ENCODE data around the gene PRKCB.

- no peak for TF ChIP-seq EZH2 (IDR thresholded peaks at IDR 0.05)
- no peak for TF ChIP-seq CTCF (IDR thresholded peaks at IDR 0.05 in 2 of 3, conservative IDR thresholded peaks at IDR 0.05 in 1 of 3; ENCODE audit: borderline replicate concordance in 1 of 3, insufficient read depth in 1 of 3, low read depth in 2 of 3, low read length in 2 of 3)
- no peak for TF ChIP-seq CBX3 (IDR thresholded peaks at IDR 0.05; ENCODE audit: low read depth)
Observed at GRCh38 chr16:23821467-23821866, 14.3 kb upstream of the PRKCB start.

Measured in HCT116 (cell line).